Endothelial cell of umbilical vein (primary cell): Measurements from ENCODE around the gene MALSU1. TPM values are rescaled to one million over a fixed set of nuclear protein-coding genes. Genes with fewer than 3 reads are reported as not detected.

ENCODE experiments used
- BruUV-seq: library from RNA; stranded (reverse); fragments of 400-500 nt; replicated peaks from 2 replicates; lab custom pipeline; 2021; lab: Mats Ljungman, UMichigan
- CTCF ChIA-PET: fragments of 300-600, 350-600 bp; sonication (Branson Sonifier 250); formaldehyde crosslinking; loops from one replicate; lab custom pipeline; 2021; ENCODE audit warnings: antibody characterized with exemption, inconsistent platforms; lab: Charles Lee
- POLR2A ChIA-PET: fragments of 300-600, 350-600 bp; sonication (Branson Sonifier 250); formaldehyde crosslinking; loops from one replicate; lab custom pipeline; 2021; ENCODE audit warnings: antibody characterized with exemption, inconsistent platforms; lab: Charles Lee
- DNase-seq: peaks from one replicate; pipeline ENCODE4 v3.0.0-alpha.2; 2011; ENCODE audit warnings: low read depth, low spot score
- FAIRE-seq: peaks from 2 replicates; lab custom pipeline; 2011; peaks lifted over from hg19 to GRCh38; lab: Jason Lieb, UNC
- H2AFZ ChIP-seq: 2 replicates; pipeline ENCODE4 v1.6.0; 2012; ENCODE audit warnings: low read depth, low read length, control low read depth, inconsistent platforms
- H3K27ac ChIP-seq: 2 replicates; pipeline ENCODE4 v1.5.1; 2011; ENCODE audit warnings: low read depth, mild to moderate bottlenecking, control low read depth, low read length, moderate library complexity; ENCODE audit not compliant: insufficient read depth
- H3K27me3 ChIP-seq, 2 experiments: 2 replicates each; pipeline versions ENCODE4 v1.6.0 to v1.6.1; 2011; ENCODE audit warnings: low read length in 2 of 2, mixed read lengths in 1 of 2; ENCODE audit not compliant: control insufficient read depth in 2 of 2, insufficient read depth in 2 of 2
- H3K36me3 ChIP-seq, 2 experiments: 2 replicates in 1 of 2; 3 replicates in 1 of 2; pipeline ENCODE4 v1.5.1; 2011; ENCODE audit warnings: low read length in 2 of 2, mild to moderate bottlenecking in 1 of 2, moderate library complexity in 1 of 2; ENCODE audit not compliant: control insufficient read depth in 2 of 2, insufficient read depth in 2 of 2; ENCODE audit errors: extremely low read depth in 1 of 2
- H3K4me1 ChIP-seq: 3 replicates; pipeline ENCODE4 v1.5.1; 2011; ENCODE audit warnings: mild to moderate bottlenecking, low read length; ENCODE audit not compliant: control insufficient read depth, insufficient read depth; ENCODE audit errors: extremely low read depth
- H3K4me2 ChIP-seq: 2 replicates; pipeline ENCODE4 v1.6.1; 2011; ENCODE audit warnings: low read length, control low read depth, mixed read lengths; ENCODE audit not compliant: insufficient read depth
- H3K4me3 ChIP-seq, 3 experiments: fragments of 200-600 bp in 1 of 3; sonication (generic), shearing (Covaris generic) in 1 of 3; replicated peaks in 1 of 3; 2 replicates each; pipeline ENCODE4 v1.5.1; 2011 to 2016; ENCODE audit warnings: control low read depth in 3 of 3, low read length in 3 of 3, mild to moderate bottlenecking in 2 of 3, inconsistent platforms in 1 of 3, low read depth in 1 of 3, moderate library complexity in 1 of 3; ENCODE audit not compliant: insufficient read depth in 1 of 3
- H3K79me2 ChIP-seq: 2 replicates; pipeline ENCODE4 v1.6.0; 2012; ENCODE audit warnings: low read length, inconsistent platforms; ENCODE audit not compliant: control insufficient read depth, insufficient read depth
- H3K9ac ChIP-seq: replicated peaks from 2 replicates; pipeline ENCODE3; 2011; ENCODE audit warnings: low read length, control low read depth; ENCODE audit not compliant: insufficient read depth; ENCODE audit errors: extremely low read depth
- H3K9me1 ChIP-seq: replicated peaks from 3 replicates; pipeline ENCODE4 v1.6.0; 2011; ENCODE audit warnings: mild to moderate bottlenecking, low read length; ENCODE audit not compliant: control insufficient read depth, insufficient read depth; ENCODE audit errors: extremely low read depth
- H3K9me3 ChIP-seq: replicated peaks from 2 replicates; pipeline ENCODE4 v1.5.1; 2012; ENCODE audit warnings: low read length, inconsistent platforms; ENCODE audit not compliant: control insufficient read depth, insufficient read depth
- H4K20me1 ChIP-seq: replicated peaks from 2 replicates; pipeline ENCODE3; 2011; ENCODE audit warnings: mild to moderate bottlenecking, low read length; ENCODE audit not compliant: control insufficient read depth, insufficient read depth; ENCODE audit errors: extremely low read depth
- CTCF ChIP-seq, 2 donors: IDR thresholded peaks; 1 replicate in 1 of 2; 2 replicates in 1 of 2; pipeline ENCODE4 v1.5.1; 2011; ENCODE audit warnings: low read length in 2 of 2, mild to moderate bottlenecking in 2 of 2, moderate library complexity in 2 of 2, control low read depth in 1 of 2, inconsistent platforms in 1 of 2, low read depth in 1 of 2; ENCODE audit not compliant: insufficient read depth in 1 of 2; ENCODE audit errors: extremely low read depth in 1 of 2
- FOS ChIP-seq: IDR thresholded peaks from 2 replicates; pipeline ENCODE4 v1.6.1; 2011; ENCODE audit warnings: mild to moderate bottlenecking, low read length, moderate library complexity, borderline replicate concordance; ENCODE audit not compliant: insufficient read depth
- GATA2 ChIP-seq: IDR thresholded peaks from 2 replicates; pipeline ENCODE4 v1.7.0; 2011; ENCODE audit warnings: low read depth, mild to moderate bottlenecking, moderate library complexity, mixed read lengths, low read length; ENCODE audit not compliant: insufficient read length, insufficient read depth
- POLR2A ChIP-seq: IDR thresholded peaks from 2 replicates; pipeline ENCODE4 v1.6.1; 2012; ENCODE audit warnings: low read depth, mild to moderate bottlenecking, control low read depth, low read length
- dilution Hi-C: fragments of 300-500 bp; cut with MboI; formaldehyde crosslinking; loops from one replicate; pipeline ENCODE4 v1.15.0; 2019; ENCODE audit warnings: low sequenced_read_pairs; ENCODE audit not compliant: extremely low pct_ligation_motif_present
- intact Hi-C: fragments of 100-400 bp; cut with micrococcal nuclease; formaldehyde crosslinking; loops from one replicate; pipeline ENCODE4 v1.10.0; 2022
- polyA plus RNA-seq, 4 experiments: library from polyadenylated mRNA; depleted of rRNA in 3 of 4; stranded (reverse) in 3 of 4; unstranded in 1 of 4; fragments of >200 nt; gene quantifications; 2 replicates each; pipeline versions ENCODE4 v1.2.1 to v1.2.3, GENCODE V29; 2011 to 2012; ENCODE audit warnings: missing spikeins in 1 of 4
- total RNA-seq: library from RNA; stranded (reverse); gene quantifications from 2 replicates; pipeline ENCODE4 v1.2.3, GENCODE V29; 2021

Gene MALSU1
- total and polyA plus RNA-seq, 2 donors (not counting 3 experiments of a cell fraction or from before 2014, with no cell fraction given), result 62.6 to 68.0 TPM

GRCh38 chr7:23276947-23277346, 22.2 kb upstream of the MALSU1 start:
- Histone ChIP-seq H3K9me1 (no peaks in the 10 kb centered on the region), H3K27ac (no peak overlapping the region), H2AFZ (no peak overlapping the region), H3K4me3 (no peak overlapping the region), H3K79me2 (no peaks in the 10 kb centered on the region), H3K36me3 (no peaks in the 10 kb centered on the region), H3K9me3 (no peaks in the 10 kb centered on the region), H3K4me1 (peaks cover 9% of the 10 kb centered on the region), H3K4me2 (no peak overlapping the region), H3K9ac (no peak overlapping the region), H4K20me1 (no peaks in the 10 kb centered on the region), H3K27me3 (no peaks in the 10 kb centered on the region)
- dilution Hi-C loops (loop anchor here (25.0 kb wide), 1 partner anchor 235 kb away; no protein-coding TSS in a partner anchor), intact Hi-C loops (loop anchor here (1.0 to 2.0 kb wide), 3 partner anchors 80 to 270 kb away; no protein-coding TSS in a partner anchor)
- TF ChIP-seq GATA2, result no peak
- no peak for TF ChIP-seq FOS
- no peak for DNase-seq
- FAIRE-seq, result no peak
- POLR2A ChIA-PET, result no interaction called here
- no TSS peak for BruUV-seq
- CTCF ChIA-PET, result interaction anchor here (0.9 to 2.1 kb wide), 3 partner anchors 81 to 191 kb away, joined by 3 to 15 read pairs (median 4); no protein-coding TSS in a partner anchor

- peak; percentile 90 for FAIRE-seq
- peak; percentile 78 for DNase-seq
Measured at GRCh38 chr7:23277359-23277989, 21.7 kb upstream of the MALSU1 start.

More at GRCh38 chr7:23277359-23277989, 21.7 kb upstream of the MALSU1 start:
- Histone ChIP-seq H3K4me2 (no peak overlapping the region), H3K9me1 (no peaks in the 10 kb centered on the region), H3K9ac (no peak overlapping the region), H2AFZ (no peak overlapping the region), H3K4me1 (peaks cover 9% of the 10 kb centered on the region), H3K27ac (no peak overlapping the region), H4K20me1 (no peaks in the 10 kb centered on the region), H3K4me3 (no peak overlapping the region), H3K9me3 (no peaks in the 10 kb centered on the region), H3K36me3 (no peaks in the 10 kb centered on the region), H3K79me2 (no peaks in the 10 kb centered on the region), H3K27me3 (no peaks in the 10 kb centered on the region)
- peak; percentile 70 to 75 for TF ChIP-seq CTCF (IDR thresholded peaks at IDR 0.05; ENCODE audit: extremely low read depth in 1 of 2, insufficient read depth in 1 of 2, low read depth in 1 of 2, low read length in 2 of 2)
- TF ChIP-seq POLR2A, result no peak
- intact Hi-C loops (loop anchor here (1.0 to 2.0 kb wide), 3 partner anchors 79 to 270 kb away; no protein-coding TSS in a partner anchor), dilution Hi-C loops (loop anchor here (25.0 kb wide), 1 partner anchor 235 kb away; no protein-coding TSS in a partner anchor)
- CTCF ChIA-PET, result interaction anchor here (0.9 to 2.1 kb wide), 4 partner anchors 185 to 191 kb away, joined by 3 to 18 read pairs (median 10); no protein-coding TSS in a partner anchor
- POLR2A ChIA-PET, result interaction anchor here (0.7 kb wide), 1 partner anchor 37 kb away, joined by 6 read pairs; no protein-coding TSS in a partner anchor
- BruUV-seq, result no TSS peak
